Erythroblast (primary cell): ENCODE measurements around the gene SLC9A5.

ENCODE experiments used
- GATA1 ChIP-seq: IDR thresholded peaks from 2 replicates; pipeline ENCODE4 v1.6.1; 2011; ENCODE audit warnings: low read depth, mild to moderate bottlenecking, control low read depth, low read length, moderate library complexity
- POLR2A ChIP-seq: IDR thresholded peaks from 2 replicates; pipeline ENCODE4 v1.6.1; 2011; ENCODE audit warnings: mild to moderate bottlenecking, low read length

- TF ChIP-seq POLR2A (peak; percentile 70), GATA1 (no peak)
These were observed 1.3 kb upstream of the SLC9A5 start, which contains the start of gene FHOD1 for GRCh38 chr16:67247192-67248072.
